Measurements from ENCODE around the gene XPNPEP2.

DNA sequence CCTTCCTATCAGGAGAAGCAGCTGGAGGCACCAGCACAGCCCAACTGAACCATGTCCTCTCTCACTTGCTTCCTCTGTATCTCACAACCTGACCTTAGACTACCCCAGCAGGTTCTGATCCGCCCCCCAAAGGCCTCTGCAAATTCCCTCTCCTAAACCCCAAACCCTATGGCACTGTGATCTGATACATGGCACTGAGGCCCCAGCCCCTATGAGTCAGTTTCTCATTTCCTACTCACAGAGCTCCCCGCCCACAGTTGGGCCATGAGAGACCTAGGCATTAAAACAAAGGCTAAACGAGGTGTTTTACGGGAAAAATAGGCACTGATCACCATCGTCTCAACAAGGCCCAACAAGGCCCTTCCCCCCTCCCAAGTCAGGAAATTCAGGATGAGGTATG, 60.1 kb downstream of the XPNPEP2 start:
- TF ChIP-seq POLR2A (IDR thresholded peaks at IDR 0.05) = no peak
- TF ChIP-seq, protein P1, sequence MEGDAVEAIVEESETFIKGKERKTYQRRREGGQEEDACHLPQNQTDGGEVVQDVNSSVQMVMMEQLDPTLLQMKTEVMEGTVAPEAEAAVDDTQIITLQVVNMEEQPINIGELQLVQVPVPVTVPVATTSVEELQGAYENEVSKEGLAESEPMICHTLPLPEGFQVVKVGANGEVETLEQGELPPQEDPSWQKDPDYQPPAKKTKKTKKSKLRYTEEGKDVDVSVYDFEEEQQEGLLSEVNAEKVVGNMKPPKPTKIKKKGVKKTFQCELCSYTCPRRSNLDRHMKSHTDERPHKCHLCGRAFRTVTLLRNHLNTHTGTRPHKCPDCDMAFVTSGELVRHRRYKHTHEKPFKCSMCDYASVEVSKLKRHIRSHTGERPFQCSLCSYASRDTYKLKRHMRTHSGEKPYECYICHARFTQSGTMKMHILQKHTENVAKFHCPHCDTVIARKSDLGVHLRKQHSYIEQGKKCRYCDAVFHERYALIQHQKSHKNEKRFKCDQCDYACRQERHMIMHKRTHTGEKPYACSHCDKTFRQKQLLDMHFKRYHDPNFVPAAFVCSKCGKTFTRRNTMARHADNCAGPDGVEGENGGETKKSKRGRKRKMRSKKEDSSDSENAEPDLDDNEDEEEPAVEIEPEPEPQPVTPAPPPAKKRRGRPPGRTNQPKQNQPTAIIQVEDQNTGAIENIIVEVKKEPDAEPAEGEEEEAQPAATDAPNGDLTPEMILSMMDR (IDR thresholded peaks at IDR 0.05) = no peak
